Endometrial microvascular endothelial cells (primary cell): ENCODE data around the gene CENPM. TPM values are rescaled to one million over a fixed set of nuclear protein-coding genes. Genes with fewer than 3 reads are reported as not detected.
"Not testable (repeated sequence)": the region's sequence is repeated elsewhere in the genome, so short reads cannot be mapped to it uniquely, and the experiment has no call there.

Experiments
- in situ Hi-C: cut with HindIII; loops from 2 replicates; pipeline ENCODE4 v1.10.0; 2017; ENCODE audit warnings: low sequenced_read_pairs, low pct_unique_long_range_greater_than_20kb; ENCODE audit errors: inconsistent ontology term
- total RNA-seq: library from RNA; depleted of rRNA; stranded (reverse); fragments of >200 nt; gene quantifications from one replicate; pipeline ENCODE4 v1.2.3, GENCODE V29; 2015; ENCODE audit errors: inconsistent ontology term

Gene CENPM
- total RNA-seq, 1 donor from 2014 or later = 42.8 TPM

GRCh38 chr22:41968601-41969000 lies 21.6 kb upstream of the CENPM start:
- in situ Hi-C loops = no loop called here

GRCh38 chr22:41966607-41967240 lies 19.8 kb upstream of the CENPM start:
- in situ Hi-C loops = no loop called here

DNA sequence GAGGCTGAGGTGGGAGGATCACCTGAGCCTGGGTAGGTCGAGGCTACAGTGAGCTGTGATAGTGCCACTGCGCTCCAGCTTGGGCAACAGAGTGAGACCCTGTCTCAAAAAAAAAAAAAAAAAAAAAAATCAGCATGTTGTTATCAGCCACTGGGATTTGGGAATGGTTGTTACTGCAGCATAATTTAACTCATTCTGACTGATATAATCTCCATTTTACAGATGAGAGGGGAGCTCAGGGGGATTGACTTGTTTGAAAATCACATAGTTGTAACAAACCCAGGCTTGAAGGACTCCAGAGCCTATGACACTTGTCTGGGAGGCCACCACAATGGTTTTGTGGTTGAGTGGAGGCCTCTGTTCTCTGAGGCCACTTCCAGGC lies 19.3 kb upstream of the CENPM start:
- in situ Hi-C loops = no loop called here

DNA sequence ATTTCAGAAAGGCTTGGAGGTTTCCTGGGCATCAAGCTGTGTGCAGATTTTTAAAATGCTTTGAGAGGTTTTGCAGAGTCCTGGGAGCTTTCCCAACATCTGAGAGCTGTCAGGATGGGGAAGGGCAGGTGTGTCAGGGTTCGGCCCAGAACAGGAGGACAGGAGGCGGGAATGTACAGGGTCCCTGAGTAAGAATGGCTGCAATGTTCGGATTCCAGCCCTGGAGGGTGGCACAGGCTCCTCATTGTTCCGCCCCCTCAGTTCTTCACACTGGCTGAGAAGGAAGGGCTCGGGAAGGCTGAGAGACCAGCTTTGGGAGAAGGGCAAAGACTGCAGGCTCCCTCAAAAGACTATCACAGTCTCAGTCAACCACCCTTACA lies 17.1 kb upstream of the CENPM start:
- in situ Hi-C loops = no loop called here

DNA sequence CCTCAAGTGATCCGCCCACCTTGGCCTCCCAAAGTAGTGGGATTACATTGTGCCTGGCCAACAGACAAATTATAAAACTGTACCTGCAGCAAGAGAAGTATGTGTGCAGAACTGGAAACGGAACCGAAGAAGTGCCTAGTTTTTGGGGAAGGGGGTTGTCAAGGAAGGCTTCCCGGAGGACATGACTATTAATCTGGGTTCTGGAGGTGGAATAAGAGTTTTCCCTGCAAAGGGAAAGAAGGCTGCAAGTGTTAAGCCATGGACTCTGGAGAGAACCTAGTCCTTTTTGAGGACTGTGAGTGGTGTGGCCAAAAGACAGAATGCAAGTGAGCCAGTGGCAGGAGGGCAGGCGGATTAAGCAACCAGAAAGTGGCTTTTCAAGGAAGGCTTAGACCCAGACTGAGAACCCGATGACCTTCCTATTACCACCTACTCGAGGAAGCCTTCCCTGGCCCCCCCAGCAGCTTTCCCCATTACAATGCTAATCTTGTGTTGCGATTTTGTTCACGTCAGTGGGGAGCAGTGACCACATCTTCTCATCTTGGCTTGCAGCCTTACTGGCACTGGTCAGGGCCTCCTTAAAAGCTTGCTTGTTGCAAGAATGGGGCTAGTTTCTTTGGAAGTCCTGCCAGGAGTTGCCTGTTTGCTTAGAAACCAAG lies 16.6 kb upstream of the CENPM start:
- in situ Hi-C loops = no loop called here

DNA sequence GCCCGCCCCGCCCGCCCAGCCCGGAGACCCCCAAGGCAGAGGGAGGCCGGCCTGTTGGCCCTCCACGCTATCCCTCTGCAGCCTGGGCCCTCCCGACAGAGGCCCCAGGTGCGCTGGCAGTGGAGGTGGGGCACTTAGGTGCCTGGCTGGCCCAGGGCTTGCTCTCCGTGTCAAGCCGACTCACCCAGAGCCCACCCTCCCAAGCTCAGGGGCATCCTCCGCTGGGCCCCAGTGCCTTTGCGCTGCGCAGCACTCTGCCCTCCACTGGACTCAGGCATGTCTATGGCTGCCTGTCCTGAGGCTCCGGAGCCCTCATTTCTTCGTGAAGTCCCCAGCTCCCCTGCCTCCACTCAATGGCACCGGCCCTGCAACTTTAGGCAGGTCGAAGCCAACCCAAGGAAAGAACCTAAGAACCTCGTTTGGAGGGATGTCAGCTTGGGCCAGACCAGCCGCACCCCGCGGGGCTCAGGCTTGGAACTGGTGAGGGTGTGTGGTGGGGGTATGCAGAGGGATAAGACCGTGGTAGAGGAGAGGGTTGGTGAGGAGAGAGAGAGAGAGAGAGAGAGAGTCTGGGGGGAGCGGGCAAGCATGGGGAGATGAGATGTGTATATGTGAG lies 11.1 kb upstream of the CENPM start:
- in situ Hi-C loops = no loop called here

DNA sequence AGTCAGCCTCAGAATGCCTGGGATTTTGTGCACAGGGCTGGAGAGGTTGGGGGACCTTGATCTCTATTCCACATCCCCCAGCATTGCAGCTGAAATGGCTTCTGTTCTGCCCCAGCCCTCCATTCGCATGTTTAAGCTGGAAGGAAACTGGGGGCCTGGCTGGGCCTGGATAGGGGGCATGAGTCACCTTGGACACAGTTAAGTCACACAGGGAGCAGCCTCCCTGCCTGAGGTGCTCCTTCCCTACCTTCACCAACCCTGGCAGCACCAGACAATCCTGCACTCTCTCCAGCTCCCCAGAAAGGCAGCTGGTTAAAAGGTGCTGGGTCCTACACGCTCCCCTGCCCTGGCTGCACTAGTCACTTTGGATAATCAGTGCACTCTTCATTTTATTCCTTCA lies 5.8 kb upstream of the CENPM start:
- in situ Hi-C loops = no loop called here

- in situ Hi-C loops = no loop called here
Measured at GRCh38 chr22:41951898-41952474, 5.0 kb upstream of the CENPM start, which contains the start of gene SMIM45. SMIM45 (plus strand) TSS chr22:41952150.

DNA sequence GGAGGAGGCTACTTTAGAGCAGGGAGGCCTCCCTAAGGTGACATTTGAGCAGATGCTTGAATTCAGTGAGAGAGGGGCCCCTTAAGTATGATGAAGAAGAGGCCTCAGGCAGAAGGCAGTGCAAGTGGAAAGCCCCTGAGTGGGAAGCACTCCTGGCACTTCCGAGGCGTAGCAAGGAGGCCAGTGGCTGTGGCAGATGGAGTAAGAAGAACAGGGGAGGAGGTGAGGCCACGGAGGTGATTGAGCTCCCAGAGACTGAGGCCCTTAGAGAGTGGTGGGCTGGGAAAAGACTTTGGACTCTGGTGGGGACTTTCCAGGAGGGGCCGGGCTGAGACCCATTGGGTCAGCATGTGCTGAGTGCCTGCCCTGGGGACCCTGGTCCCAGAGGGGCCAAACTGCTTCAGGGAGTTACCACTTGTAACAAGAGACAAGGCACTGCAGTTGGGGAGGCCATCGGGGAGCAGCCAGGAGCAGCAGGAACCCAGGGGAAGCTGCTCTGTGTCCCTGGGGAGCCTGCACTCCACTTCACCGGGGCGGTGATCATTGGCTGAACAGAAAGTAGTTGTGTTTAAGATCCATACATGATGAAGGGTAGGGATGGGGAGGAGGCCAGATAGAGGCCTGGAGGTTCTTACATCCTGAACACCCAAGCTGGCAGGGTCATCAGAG lies 2.5 kb upstream of the CENPM start:
- in situ Hi-C loops = no loop called here

DNA sequence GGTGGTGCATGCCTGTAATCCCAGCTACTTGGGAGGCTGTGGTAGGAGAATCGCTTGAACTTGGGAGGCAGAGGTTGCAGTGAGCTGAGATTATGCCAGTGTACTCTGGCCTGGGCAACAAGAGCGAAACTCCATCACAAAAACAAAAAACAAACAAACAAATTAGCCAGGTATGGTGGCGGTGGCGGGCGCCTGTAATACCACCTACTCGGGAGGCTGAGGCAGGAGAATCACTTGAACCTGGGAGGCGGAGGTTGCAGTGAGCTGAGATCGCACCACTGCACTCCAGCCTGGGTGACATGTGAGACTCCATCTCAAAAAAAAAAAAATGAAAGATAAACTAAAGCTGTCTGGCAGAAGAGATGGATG lies 2.0 kb upstream of the CENPM start:
- in situ Hi-C loops = not testable (repeated sequence)

GRCh38 chr22:41948142-41948541 lies 1.2 kb upstream of the CENPM start:
- in situ Hi-C loops = no loop called here

- in situ Hi-C loops = no loop called here
Measured at GRCh38 chr22:41947424-41948080, 600 bp upstream of the CENPM start.

- in situ Hi-C loops = no loop called here
Measured at GRCh38 chr22:41943661-41944209, 3.2 kb downstream of the CENPM start.

DNA sequence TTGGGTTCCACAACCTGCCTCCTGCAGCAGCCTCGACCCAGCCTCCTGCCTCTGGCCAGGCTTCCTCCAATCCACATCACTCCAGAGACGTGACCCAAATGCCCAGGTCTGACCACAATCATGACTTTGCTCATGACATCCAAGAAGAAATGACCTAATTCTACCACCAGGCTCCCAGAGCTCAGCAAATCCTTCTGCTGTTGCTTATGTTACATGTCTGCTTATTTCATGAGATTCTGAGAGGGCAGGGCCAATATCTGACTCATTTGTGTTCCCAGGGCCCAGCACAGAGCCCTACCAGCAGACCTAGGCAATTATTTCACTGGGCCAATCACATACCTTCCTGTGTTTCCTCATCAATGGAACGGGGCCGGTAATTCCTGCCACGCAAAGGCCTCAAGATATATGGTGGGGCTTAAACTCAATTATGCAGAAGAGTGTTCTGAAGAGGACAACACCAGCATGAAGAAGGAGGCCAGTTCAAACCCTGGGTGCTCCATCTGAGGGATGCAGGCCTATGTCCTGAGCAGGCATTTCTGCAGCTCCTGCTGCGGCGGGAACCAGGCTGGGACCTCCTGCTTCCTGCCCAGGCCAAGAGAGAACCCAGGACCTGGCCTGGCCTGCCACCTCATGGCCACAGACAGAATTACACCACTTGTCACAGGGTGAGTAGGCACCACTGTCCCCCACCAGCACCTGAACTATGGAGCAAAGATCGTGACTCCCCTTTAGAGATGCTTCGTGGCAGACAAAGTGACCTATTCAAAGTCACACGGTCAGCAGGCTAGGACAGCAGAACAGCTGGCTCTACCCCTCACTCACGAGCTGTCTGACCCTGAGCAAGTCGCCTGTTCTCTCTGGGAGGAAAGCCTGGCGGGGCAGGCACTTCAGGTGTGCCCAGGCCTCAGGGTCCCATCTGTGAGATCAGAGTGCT lies 5.9 kb downstream of the CENPM start:
- in situ Hi-C loops = no loop called here

GRCh38 chr22:41939981-41940831 lies 6.7 kb downstream of the CENPM start:
- in situ Hi-C loops = no loop called here

DNA sequence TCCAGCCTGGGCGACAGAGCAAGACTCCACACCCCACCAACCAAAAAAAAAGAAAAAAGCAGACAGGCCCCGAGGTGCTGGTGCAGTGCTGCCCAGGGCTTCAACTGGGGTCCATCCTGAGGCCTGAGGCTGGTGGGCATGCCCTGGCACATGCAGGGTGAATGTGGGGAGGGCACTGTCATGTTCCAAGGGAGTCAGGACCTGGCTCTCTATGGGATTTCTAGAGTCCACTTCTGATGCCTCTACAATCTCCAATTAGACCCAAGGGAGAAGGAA lies 10.1 kb downstream of the CENPM start:
- in situ Hi-C loops = no loop called here

GRCh38 chr22:41935509-41935908 lies 11.4 kb downstream of the CENPM start:
- in situ Hi-C loops = no loop called here
